ENCODE data around the gene VWA3B.
"Not testable (repeated sequence)": the region's sequence is repeated elsewhere in the genome, so short reads cannot be mapped to it uniquely, and the experiment has no call there.

VWA3B gene

DNA sequence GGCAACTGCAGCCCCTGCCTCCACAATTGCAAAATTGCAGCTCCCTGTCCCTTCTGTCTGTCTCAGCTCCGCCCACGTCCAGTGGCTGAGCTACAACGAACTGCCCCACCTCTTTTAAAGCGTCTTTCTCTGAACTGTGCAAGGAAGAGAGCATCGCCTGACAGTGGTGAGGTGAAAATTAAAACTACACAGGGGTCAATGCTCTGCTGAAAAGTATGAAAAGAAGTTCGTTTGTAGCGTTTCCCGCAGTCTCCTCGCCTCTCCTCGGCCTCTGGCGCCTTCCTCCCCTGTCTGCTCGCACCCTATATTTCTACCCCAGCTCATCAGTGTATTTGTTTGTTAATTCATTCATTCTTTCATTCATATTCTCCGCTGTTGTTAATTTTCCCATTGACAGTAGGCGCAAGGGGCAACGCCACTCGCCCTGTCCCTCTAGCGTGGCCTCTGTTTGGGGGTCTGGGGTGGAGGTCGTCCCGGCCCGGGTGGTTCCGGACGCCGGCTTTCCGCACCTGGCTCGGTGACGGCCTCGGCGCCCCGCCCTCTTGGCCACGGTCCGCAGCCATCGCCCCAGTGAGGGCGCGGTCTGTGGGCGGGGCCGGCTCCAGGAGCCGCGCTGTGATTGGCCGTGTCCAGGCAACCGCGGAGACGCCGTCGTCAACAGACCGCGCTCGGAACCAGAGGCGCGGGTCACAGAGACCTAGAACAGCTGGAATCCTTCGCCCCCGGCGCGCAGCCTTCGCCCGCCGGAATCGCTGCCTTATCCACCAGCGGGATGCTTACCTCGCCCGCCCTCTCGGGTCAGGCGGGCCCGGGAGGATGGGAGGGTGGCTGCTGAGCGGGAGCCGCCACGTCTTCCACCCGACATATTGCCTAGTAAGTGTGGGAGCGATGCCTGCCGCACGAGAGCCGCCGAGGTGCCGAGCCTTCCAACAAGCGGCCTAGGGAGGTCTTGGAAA, at the start of gene VWA3B:
Gene VWA3B (plus strand): TSS at position 677 of the 956 bp plus-strand sequence. CDS start 5,926 bp downstream, outside the sequence.
- peak; percentile 52 for DNase-seq

DNA sequence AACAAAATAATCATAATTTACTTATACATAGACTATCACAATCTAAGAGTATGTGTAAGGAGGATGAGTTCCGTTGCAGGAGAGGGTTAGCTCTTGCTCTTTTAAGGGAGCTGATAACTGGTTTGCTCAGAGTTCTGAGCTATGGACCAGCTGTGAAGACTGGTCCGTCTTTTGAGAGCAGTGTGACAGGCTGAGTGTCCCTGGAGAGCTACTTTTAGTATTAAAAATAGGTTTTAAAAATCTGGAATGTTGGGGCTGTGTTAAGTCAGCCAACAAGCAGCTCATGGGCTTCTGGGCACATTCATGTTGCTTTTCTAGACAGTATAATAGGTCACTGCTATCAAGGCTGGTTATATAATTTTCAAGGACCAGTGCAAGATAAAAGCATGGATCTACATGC, 49.8 kb upstream of the VWA3B start:
- no peak for DNase-seq

- DNase-seq: no peak
Observed at GRCh38 chr2:98037666-98038336, 49.2 kb upstream of the VWA3B start.

- no peak for DNase-seq
Observed at GRCh38 chr2:98039085-98039756, 47.7 kb upstream of the VWA3B start.

GRCh38 chr2:98040331-98040939, 46.5 kb upstream of the VWA3B start:
- DNase-seq: no peak

- no peak for DNase-seq
Observed at GRCh38 chr2:98043101-98043500, 43.9 kb upstream of the VWA3B start.

DNA sequence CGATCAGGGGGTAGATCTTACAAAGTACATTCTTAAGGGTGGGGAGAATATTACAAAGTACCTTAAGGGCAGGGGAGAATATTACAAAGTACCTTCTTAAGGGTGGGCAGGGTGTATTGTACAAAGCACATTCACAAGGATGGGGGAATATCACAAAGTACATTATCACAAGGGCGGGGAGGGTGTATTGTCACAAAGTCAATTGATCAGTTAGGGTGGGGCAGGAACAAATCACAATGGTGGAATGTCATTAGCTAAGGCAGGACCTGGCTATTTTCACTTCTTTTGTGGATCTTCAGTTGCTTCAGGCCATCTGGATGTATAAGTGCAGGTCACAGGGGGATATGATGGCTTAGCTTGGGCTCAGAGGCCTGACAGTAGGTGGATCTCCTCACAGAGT, 42.2 kb upstream of the VWA3B start:
- not testable (repeated sequence) for DNase-seq

- DNase-seq: no peak
Observed at GRCh38 chr2:98050070-98050469, 36.9 kb upstream of the VWA3B start.

DNA sequence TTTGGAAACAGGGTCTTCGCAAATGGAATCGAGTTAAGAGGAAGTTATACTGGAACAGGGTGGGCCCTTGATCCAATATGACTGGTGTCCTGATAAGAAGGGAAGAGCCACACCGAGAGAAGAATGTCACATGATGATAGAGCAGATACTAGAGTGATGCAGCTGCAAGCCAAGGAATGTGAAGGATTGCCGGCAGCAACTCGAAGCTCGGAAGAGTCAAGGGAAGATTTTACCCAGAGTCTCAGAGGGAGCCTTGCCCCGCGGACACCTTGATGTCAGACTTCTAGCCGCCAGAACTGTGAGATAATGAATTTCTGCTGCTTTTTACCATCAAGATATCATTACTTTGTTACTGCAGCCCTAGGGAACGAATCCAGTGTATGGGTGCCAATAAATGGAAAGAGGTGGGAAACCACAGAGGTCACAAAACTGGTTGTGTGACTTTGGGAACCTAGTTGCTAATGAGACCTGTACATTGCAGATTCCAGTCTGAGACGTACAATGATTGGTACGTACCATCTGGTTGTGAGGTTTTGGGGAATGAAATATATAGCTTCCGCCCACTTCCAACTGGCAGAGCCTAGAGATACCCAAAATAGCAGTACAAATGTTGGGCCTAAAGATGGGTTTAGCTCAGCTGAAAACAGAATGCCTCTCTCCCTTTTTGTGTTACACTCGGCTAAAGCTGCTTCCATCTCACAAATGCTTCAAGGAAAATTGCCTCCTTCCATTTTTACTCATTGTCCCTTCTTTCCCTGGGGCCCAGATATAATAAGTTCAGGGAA, 28.6 kb upstream of the VWA3B start:
- DNase-seq: no peak

GRCh38 chr2:98060277-98060676, 26.7 kb upstream of the VWA3B start:
- no peak for DNase-seq

- DNase-seq: no peak
Observed at GRCh38 chr2:98063291-98063854, 23.6 kb upstream of the VWA3B start.

DNA sequence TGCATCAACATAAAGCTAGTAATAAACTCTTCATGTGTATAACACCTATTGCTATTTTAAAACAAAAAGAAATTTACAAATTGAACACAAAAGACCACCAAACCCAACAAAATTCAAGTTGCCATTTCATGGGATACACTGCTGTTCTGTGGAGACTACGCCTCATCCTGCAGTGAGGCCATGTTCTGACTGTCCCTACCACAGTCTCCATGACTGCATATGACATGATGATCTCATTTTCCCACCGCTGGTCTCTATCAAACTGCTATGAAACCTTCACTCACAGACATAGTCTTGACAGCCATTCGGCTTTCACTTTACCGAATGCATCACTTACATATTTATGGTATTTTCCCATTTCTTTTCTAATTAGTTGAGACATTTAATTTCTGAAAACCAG, 21.2 kb upstream of the VWA3B start:
- DNase-seq: no peak

DNA sequence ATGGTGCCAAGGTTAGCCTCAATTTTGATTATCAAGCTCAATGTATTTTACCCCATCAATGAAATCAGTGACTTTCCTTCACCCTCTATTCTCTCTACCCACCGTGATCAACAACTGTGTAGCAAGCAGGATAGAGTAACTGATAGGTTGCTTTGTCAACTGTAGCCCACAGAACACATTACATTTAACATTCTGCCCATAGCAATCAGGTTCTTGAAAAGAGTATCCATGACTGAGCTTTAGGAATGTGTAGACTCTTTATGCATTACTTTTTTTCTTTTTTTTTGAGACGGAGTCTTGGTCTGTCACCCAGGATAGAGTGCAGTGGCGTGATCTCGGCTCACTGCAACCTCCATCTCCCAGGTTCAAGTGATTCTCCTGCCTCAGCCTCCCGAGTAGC, 19.8 kb upstream of the VWA3B start:
- DNase-seq: no peak

DNA sequence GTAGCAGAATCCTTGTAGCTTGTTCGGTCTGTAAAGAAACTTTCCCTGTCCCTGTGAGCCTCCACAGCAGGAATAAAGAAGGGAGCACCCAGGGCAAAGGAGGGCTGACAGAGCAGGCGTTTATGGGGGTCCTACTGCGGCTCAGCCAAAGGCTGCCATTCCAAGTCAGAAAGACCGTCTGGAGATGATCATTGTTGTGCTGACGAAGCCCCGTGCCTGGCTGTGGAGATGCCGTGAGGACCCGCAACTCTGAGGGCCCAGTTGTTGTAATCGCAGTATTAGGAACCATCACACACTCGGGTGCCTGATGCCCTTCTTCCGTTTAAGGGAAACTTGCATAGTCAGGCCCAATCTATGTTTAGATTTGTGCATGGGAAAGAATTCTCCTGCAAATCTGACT, 16.9 kb upstream of the VWA3B start:
- no peak for DNase-seq

- DNase-seq: no peak
Observed at GRCh38 chr2:98072442-98072841, 14.5 kb upstream of the VWA3B start.

DNA sequence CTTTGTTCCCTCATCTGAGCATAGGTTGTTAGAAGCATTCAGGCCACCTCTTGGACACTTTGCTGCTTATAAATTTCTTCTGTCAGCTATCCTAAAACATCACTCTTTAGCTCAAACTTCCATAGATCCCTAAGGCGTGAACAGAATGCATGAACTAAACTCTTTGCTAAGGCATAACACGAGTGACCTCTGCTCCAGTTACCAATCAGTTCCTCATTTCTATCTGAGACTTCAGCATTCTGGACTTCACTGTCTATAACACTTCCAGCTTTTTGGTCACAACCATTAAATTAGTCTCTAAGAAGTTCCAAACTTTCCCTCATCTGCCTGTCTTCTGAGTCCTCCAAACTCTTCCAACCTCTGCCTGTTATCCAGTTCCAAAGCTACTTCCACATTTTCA, 8.3 kb upstream of the VWA3B start:
- no peak for DNase-seq

GRCh38 chr2:98084151-98084868, 2.7 kb upstream of the VWA3B start:
- DNase-seq: no peak

DNA sequence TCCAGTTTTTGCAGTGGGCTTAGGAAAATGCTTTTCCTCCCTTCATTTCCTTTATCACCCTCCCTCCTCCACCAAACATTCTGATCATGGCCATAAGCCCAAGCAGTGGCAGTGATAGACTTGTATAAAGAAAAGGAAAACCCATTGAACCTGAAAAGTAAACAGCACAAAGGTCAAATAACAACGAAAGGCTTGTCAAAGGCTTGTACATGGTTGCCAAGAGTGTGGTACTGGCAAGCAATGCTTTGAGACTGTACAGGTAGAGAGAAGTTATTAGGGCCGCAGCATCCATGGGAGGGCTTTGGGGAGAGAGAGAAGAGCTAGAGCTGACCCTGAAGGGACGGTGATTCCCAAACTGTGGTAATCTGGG, 2.1 kb upstream of the VWA3B start:
- DNase-seq: no peak

GRCh38 chr2:98085649-98086048, 1.3 kb upstream of the VWA3B start:
- no peak for DNase-seq

DNA sequence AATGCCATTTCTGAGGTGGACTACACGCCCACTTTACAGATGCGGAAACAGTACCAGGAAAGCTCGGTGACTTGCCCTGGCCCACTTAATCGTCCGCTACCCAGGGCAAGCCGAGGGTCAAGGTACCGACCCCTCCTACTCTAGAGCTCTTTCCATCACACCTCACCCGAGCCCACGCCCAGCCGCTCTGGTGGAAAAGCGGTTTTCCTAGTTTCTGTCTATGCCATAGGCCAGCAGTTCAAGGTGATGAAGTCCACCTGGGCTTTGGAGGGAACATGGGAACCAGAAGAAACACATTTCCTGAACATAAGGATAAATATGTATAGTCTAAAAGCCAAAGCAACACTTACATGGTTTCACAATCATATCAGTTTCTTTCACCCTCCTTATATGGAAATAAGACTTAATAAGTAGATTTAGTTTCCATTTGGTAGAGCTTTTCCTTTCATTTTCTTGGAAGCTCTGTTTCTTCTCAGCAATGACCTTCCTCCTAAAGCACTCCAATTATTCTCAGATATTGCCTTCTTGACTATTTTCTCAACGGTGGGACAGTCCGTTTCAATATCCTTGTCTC, 567 bp downstream of the VWA3B start:
- no peak for DNase-seq

DNA sequence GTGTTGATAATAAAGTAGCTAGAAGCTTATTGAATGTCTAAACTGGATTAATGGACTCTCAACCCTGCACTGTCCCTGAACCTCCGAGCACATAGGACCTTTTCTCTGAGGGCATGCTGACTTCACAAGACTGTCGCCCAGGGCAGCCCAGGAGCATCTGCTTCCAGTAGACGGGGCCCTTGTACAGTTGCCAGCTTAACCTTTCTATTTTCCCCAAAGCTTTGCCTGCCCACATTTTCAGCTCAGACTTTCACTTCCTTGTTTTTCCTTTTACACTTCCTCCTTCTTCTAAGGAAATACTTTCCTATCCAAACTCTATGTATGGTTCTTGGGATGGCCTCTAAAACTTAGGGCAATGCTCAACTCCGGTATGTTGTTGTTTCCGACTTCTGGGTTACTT, 1.3 kb downstream of the VWA3B start:
- DNase-seq: no peak
